ENCODE measurements around the gene TMEM143. TPM values are rescaled to one million over a fixed set of nuclear protein-coding genes. Genes with fewer than 3 reads are reported as not detected.

Gene TMEM143
- total RNA-seq, 4 donors from 2014 or later: 2.8 to 13.1 (median 6.6) TPM

GRCh38 chr19:48332662-48333466, 30.9 kb downstream of the TMEM143 start:
- H3K4me3 ChIP-seq: peak overlapping the region; percentile 25 to 44
- no peak for TF ChIP-seq EP300 (IDR thresholded peaks at IDR 0.05)
- TF ChIP-seq POLR2AphosphoS5 (IDR thresholded peaks at IDR 0.05): peak; percentile 97
- TF ChIP-seq CTCF (IDR thresholded peaks at IDR 0.05): no peak
- TF ChIP-seq POLR2A (IDR thresholded peaks at IDR 0.05): peak in 1 of 2 donors; percentile 11
- peaks cover 0 to 60% (median 16%) of the 10 kb centered on the region in 3 donors for H3K4me1 ChIP-seq
- peak overlapping the region; percentile 81 to 88 (median 86) for H3K27ac ChIP-seq
- no peaks in the 10 kb centered on the region for H3K9me3 ChIP-seq
- ATAC-seq: peak; percentile 82
- peaks cover 0 to 33% of the 10 kb centered on the region in 2 donors for H3K36me3 ChIP-seq
- no peaks in the 10 kb centered on the region for H3K27me3 ChIP-seq
- 0 to 7% methylated on average over 9 to 17 of the region's 25 CpGs for WGBS, 2 donors (ENCODE audit: low coverage in 1 of 2)

DNA sequence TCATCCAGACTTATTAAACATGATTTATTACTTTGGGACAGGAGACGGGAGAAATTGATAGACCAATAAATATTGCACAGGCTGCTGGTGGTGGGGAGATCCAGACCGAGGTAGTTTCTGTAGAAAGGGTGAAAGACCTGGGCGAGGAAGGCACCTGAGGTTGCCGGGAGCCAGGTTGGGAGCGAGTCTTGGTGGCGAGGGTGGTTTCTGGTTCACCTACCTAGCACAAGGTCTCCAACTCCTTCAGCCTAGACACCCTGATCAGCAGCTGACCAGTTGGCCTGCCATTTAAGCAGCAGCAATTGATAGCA, 31.4 kb downstream of the TMEM143 start:
- Histone ChIP-seq H3K4me3 (peak overlapping the region in 1 of 2 donors; percentile 44), H3K27ac (peak overlapping the region; percentile 25 to 88 (median 86)), H3K27me3 (no peaks in the 10 kb centered on the region), H3K36me3 (peaks cover 0 to 37% of the 10 kb centered on the region in 2 donors), H3K4me1 (peaks cover 0 to 66% (median 21%) of the 10 kb centered on the region in 3 donors), H3K9me3 (no peaks in the 10 kb centered on the region)
- TF ChIP-seq POLR2AphosphoS5 (IDR thresholded peaks at IDR 0.05) (no peak), POLR2A (IDR thresholded peaks at IDR 0.05) (no peak), CTCF (IDR thresholded peaks at IDR 0.05) (no peak), EP300 (IDR thresholded peaks at IDR 0.05) (no peak)
- ATAC-seq: no peak
- WGBS, 2 donors (ENCODE audit: low coverage in 1 of 2): 27 to 29% methylated on average over 2 to 6 of the region's 6 CpGs

- H3K27ac ChIP-seq: peak overlapping the region in 3 of 4 donors; percentile 77 to 86 (median 78)
- ATAC-seq: no peak
These were observed 33.6 kb downstream of the TMEM143 start for GRCh38 chr19:48330012-48330681.

DNA sequence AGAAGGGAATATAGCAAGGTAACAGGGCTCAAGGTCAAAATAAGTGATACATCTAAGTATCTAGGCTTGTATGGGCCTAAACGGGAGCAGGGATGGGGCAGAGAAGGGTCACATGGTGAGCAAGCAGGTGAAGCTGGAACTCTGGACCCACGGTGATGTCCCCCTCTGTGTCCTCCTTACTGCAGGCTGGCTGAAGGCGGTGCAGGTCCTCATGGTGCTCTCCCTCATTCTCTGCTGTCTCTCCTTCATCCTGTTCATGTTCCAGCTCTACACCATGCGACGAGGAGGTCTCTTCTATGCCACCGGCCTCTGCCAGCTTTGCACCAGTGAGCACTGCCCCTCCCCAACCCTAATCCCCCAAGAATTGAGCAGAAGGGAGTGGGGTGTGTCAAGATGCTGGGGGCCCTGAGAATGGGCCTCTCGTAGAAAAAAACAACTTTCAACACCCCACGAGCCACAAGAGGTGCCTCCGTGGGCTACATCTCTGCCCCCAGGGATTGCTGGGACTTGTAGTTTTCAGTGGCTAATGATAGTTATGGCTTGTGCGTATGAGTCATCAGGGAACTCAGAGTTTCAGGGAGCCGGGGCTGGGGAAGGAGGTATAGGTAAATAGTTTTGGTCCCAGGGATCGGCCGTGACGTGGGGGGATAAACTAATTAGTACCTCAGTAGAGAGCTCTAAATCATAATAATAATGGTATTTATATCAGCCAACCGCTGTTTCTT, 34.4 kb downstream of the TMEM143 start:
- H3K27me3 ChIP-seq: no peaks in the 10 kb centered on the region
- no peak for TF ChIP-seq EP300 (IDR thresholded peaks at IDR 0.05)
- 60 to 62% methylated on average over 7 to 14 of the region's 15 CpGs for WGBS, 2 donors (ENCODE audit: low coverage in 1 of 2)
- H3K9me3 ChIP-seq: no peaks in the 10 kb centered on the region
- ATAC-seq: no peak
- H3K4me3 ChIP-seq: no peak overlapping the region
- H3K4me1 ChIP-seq: peaks cover 0 to 92% (median 40%) of the 10 kb centered on the region in 3 donors
- H3K36me3 ChIP-seq: peaks cover 0 to 37% of the 10 kb centered on the region in 2 donors
- peak overlapping the region in 3 of 4 donors; percentile 77 to 86 (median 78) for H3K27ac ChIP-seq

More at GRCh38 chr19:48330012-48330681, 33.6 kb downstream of the TMEM143 start:
- no peaks in the 10 kb centered on the region for H3K9me3 ChIP-seq
- peaks cover 0 to 84% (median 35%) of the 10 kb centered on the region in 3 donors for H3K4me1 ChIP-seq
- H3K4me3 ChIP-seq: peak overlapping the region in 1 of 2 donors; percentile 45
- peaks cover 0 to 37% of the 10 kb centered on the region in 2 donors for H3K36me3 ChIP-seq
- 20 to 34% methylated on average over 11 to 19 of the region's 41 CpGs for WGBS, 2 donors (ENCODE audit: low coverage in 1 of 2)
- TF ChIP-seq POLR2AphosphoS5 (IDR thresholded peaks at IDR 0.05) (no peak), CTCF (IDR thresholded peaks at IDR 0.05) (no peak), EP300 (IDR thresholded peaks at IDR 0.05) (no peak), POLR2A (IDR thresholded peaks at IDR 0.05) (no peak)
- H3K27me3 ChIP-seq: no peaks in the 10 kb centered on the region
